ENCODE results near the gene KCNQ1OT1. TPM values are rescaled to one million over a fixed set of nuclear protein-coding genes. Genes with fewer than 3 reads are reported as not detected.

Gene KCNQ1OT1
- total and polyA plus RNA-seq, 2 of the 4 experiments (the other 2 are of a cell fraction) = 0.14 to 2.0 TPM

DNA sequence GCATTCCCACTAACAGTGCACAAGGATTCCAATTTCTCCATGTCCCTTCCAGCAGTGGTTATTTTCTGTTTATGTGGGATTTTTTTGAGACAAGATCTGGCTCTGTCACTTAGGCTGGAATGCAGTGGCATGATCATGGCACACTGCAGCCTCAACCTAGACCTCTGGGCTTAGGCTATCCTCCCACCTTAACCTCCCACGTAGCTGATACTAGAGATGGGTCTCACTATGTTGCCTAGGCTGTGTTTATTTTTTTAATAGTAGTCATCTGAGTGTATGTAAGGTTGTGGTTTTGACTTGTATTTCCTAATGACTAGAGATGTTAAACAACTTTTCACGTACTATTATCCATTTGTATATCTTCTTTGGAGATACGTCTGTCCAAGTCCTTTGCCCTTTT is 74.6 kb downstream of the KCNQ1OT1 start:
- Histone ChIP-seq H2AK5ac (ENCODE audit: low read depth, low read length) (no peak overlapping the region), H2BK20ac (ENCODE audit: low read depth, low read length) (no peak overlapping the region), H3K27ac (ENCODE audit: insufficient read depth, low read length) (no peak overlapping the region), H3K4me1 (ENCODE audit: control insufficient read depth, insufficient read depth, low read length) (no peaks in the 10 kb centered on the region), H3K9me3 (ENCODE audit: control insufficient read depth, insufficient read depth, low read length) (peaks cover 23% of the 10 kb centered on the region), H3K18ac (ENCODE audit: low read depth, low read length) (no peak overlapping the region), H3K4me3 (ENCODE audit: insufficient read depth, low read depth, low read length) (no peak overlapping the region), H4K8ac (ENCODE audit: low read depth in 2 of 2, low read length in 2 of 2) (no peak overlapping the region), H3K23ac (ENCODE audit: low read depth, low read length) (no peak overlapping the region), H3K4me2 (ENCODE audit: low read depth, low read length) (no peak overlapping the region), H4K91ac (ENCODE audit: insufficient read depth, low read depth, low read length) (no peak overlapping the region), H3K14ac (replicated peaks; ENCODE audit: low read depth, low read length) (no peak overlapping the region), H2BK120ac (ENCODE audit: low read depth, low read length) (no peak overlapping the region), H4K20me1 (ENCODE audit: insufficient read depth, low read length) (no peaks in the 10 kb centered on the region), H3K9me1 (ENCODE audit: insufficient read depth, low read length) (no peaks in the 10 kb centered on the region), H3K36me3 (ENCODE audit: control insufficient read depth, insufficient read depth, low read length) (no peaks in the 10 kb centered on the region), H2AFZ (replicated peaks; ENCODE audit: low read length, poor library complexity) (no peak overlapping the region), H2AK9ac (replicated peaks; ENCODE audit: low read depth, low read length, poor library complexity) (no peak overlapping the region), H3K9ac (ENCODE audit: low read depth, low read length) (no peak overlapping the region), H3K4ac (ENCODE audit: low read depth, low read length) (no peak overlapping the region), H2BK5ac (ENCODE audit: low read depth, low read length, poor library complexity, severe bottlenecking) (no peak overlapping the region), H4K5ac (ENCODE audit: low read depth, low read length) (no peak overlapping the region), H3K27me3 (ENCODE audit: control insufficient read depth, insufficient read depth, low read length) (no peaks in the 10 kb centered on the region; the same call in 1 of the 2 replicates), H3K79me1 (ENCODE audit: low read depth in 1 of 2, low read length in 2 of 2) (no peaks in the 10 kb centered on the region), H2BK15ac (ENCODE audit: low read depth, low read length) (no peak overlapping the region), H3K56ac (ENCODE audit: extremely low read depth, insufficient read depth, low read length) (no peak overlapping the region)
- in situ Hi-C loops (cut with MboI; ENCODE audit: low sequenced_read_pairs) = no loop called here
- DNase-seq = peak; percentile 12
- WGBS, 2 experiments (ENCODE audit: extremely low coverage in 2 of 2, insufficient read length in 1 of 2) = no CpG with 5 or more reads among the region's 3 CpGs
- TF ChIP-seq NFE2L2 (IDR thresholded peaks at IDR 0.05; ENCODE audit: low read depth, low read length) = no peak
- no peak for TF ChIP-seq MXI1 (IDR thresholded peaks at IDR 0.05; ENCODE audit: borderline replicate concordance, low read depth, low read length)
- TF ChIP-seq BHLHE40 (IDR thresholded peaks at IDR 0.05; ENCODE audit: low read depth, low read length) = no peak
- TF ChIP-seq, protein P1, sequence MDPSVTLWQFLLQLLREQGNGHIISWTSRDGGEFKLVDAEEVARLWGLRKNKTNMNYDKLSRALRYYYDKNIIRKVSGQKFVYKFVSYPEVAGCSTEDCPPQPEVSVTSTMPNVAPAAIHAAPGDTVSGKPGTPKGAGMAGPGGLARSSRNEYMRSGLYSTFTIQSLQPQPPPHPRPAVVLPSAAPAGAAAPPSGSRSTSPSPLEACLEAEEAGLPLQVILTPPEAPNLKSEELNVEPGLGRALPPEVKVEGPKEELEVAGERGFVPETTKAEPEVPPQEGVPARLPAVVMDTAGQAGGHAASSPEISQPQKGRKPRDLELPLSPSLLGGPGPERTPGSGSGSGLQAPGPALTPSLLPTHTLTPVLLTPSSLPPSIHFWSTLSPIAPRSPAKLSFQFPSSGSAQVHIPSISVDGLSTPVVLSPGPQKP (IDR thresholded peaks at IDR 0.05; ENCODE audit: borderline replicate concordance, low read depth, low read length) = no peak
- TF ChIP-seq, protein P2, sequence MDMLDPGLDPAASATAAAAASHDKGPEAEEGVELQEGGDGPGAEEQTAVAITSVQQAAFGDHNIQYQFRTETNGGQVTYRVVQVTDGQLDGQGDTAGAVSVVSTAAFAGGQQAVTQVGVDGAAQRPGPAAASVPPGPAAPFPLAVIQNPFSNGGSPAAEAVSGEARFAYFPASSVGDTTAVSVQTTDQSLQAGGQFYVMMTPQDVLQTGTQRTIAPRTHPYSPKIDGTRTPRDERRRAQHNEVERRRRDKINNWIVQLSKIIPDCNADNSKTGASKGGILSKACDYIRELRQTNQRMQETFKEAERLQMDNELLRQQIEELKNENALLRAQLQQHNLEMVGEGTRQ (IDR thresholded peaks at IDR 0.05; ENCODE audit: low read depth, low read length) = no peak
- no peak for TF ChIP-seq MAZ (IDR thresholded peaks at IDR 0.05; ENCODE audit: borderline replicate concordance, low read depth, low read length)
- no peak for TF ChIP-seq SMC3 (IDR thresholded peaks at IDR 0.05; ENCODE audit: low read depth, low read length)
- no peak for TF ChIP-seq RCOR1 (IDR thresholded peaks at IDR 0.05; ENCODE audit: insufficient replicate concordance, low read length)
- no peak for TF ChIP-seq CEBPB (IDR thresholded peaks at IDR 0.05; ENCODE audit: low read depth, low read length)
- no peak for TF ChIP-seq RFX5 (IDR thresholded peaks at IDR 0.05; ENCODE audit: low read depth, low read length)
- BruUV-seq (replicated peaks) = no TSS peak
- intact Hi-C loops (cut with micrococcal nuclease) = no loop called here
- ChIA-PET POLR2A (ENCODE audit: unreplicated experiment) (no interaction called here), CTCF (no interaction called here)
- ATAC-seq (ENCODE audit: low read depth) = peak; percentile 44; the same call in 1 of the 2 replicates
- dilution Hi-C loops (cut with HindIII; ENCODE audit: low sequenced_read_pairs, unreplicated experiment) = no loop called here
